CD8-positive, alpha-beta memory T cell (primary cell): ENCODE results near the gene ATP2B2. TPM values are rescaled to one million over a fixed set of nuclear protein-coding genes. Genes with fewer than 3 reads are reported as not detected.

Source experiments
- CTCF ChIA-PET: fragments of 350-600 bp; sonication (Branson Sonifier 250); formaldehyde crosslinking; loops from one replicate; lab custom pipeline; 2021; ENCODE audit warnings: antibody characterized with exemption; lab: Charles Lee
- POLR2A ChIA-PET: fragments of 350-600 bp; sonication (Branson Sonifier 250); formaldehyde crosslinking; loops from one replicate; lab custom pipeline; 2021; ENCODE audit warnings: antibody characterized with exemption; lab: Charles Lee
- DNase-seq, 5 donors: peaks; one replicate each; pipeline versions ENCODE4 v3.0.0 to v3.0.0-alpha.2; 2020 to 2022; ENCODE audit warnings: mixed read lengths in 1 of 5
- H3K27ac ChIP-seq: one replicate; pipeline ENCODE4 v1.7.0; 2013; ENCODE audit warnings: low read depth, mild to moderate bottlenecking, low read length, moderate library complexity
- H3K27me3 ChIP-seq: 2 replicates; pipeline ENCODE4 v1.7.0; 2013; ENCODE audit warnings: low read length, mild to moderate bottlenecking; ENCODE audit not compliant: insufficient read depth, poor library complexity, severe bottlenecking
- H3K36me3 ChIP-seq: 2 replicates; pipeline ENCODE4 v1.7.0; 2013; ENCODE audit warnings: mild to moderate bottlenecking, low read length, moderate library complexity; ENCODE audit not compliant: insufficient read depth
- H3K4me1 ChIP-seq: 2 replicates; pipeline ENCODE4 v1.7.0; 2013; ENCODE audit warnings: mild to moderate bottlenecking, low read length, moderate library complexity; ENCODE audit not compliant: insufficient read depth
- H3K4me3 ChIP-seq: 2 replicates; pipeline ENCODE4 v1.7.0; 2013; ENCODE audit warnings: mild to moderate bottlenecking, low read length
- H3K9me3 ChIP-seq: 2 replicates; pipeline ENCODE4 v1.7.0; 2013; ENCODE audit warnings: mild to moderate bottlenecking, low read length
- H3K27ac Mint-ChIP-seq, 8 donors: one replicate each; pipeline ENCODE4 v1.8.0; 2020 to 2021; ENCODE audit warnings: mixed read lengths in 8 of 8, mild to moderate bottlenecking in 6 of 8, inconsistent platforms in 3 of 8, moderate library complexity in 3 of 8
- H3K27me3 Mint-ChIP-seq, 2 donors: one replicate each; pipeline ENCODE4 v1.8.0; 2020 to 2021; ENCODE audit warnings: mixed read lengths in 2 of 2, mild to moderate bottlenecking in 1 of 2, moderate library complexity in 1 of 2
- H3K36me3 Mint-ChIP-seq, 3 donors: one replicate each; pipeline ENCODE4 v1.8.0; 2020 to 2021; ENCODE audit warnings: mixed read lengths in 3 of 3, inconsistent platforms in 1 of 3, mild to moderate bottlenecking in 1 of 3
- H3K4me1 Mint-ChIP-seq, 3 donors: one replicate each; pipeline ENCODE4 v1.8.0; 2020 to 2021; ENCODE audit warnings: mixed read lengths in 3 of 3, inconsistent platforms in 1 of 3, mild to moderate bottlenecking in 1 of 3
- H3K4me3 Mint-ChIP-seq, 7 donors: one replicate each; pipeline ENCODE4 v1.8.0; 2020 to 2021; ENCODE audit warnings: mixed read lengths in 7 of 7, mild to moderate bottlenecking in 6 of 7, moderate library complexity in 4 of 7, inconsistent platforms in 2 of 7
- H3K9me3 Mint-ChIP-seq, 5 donors: one replicate each; pipeline ENCODE4 v1.8.0; 2020 to 2022; ENCODE audit warnings: mixed read lengths in 5 of 5, mild to moderate bottlenecking in 3 of 5, moderate library complexity in 2 of 5, inconsistent platforms in 1 of 5
- polyA plus RNA-seq: library from polyadenylated mRNA; unstranded; fragments of 300-500 nt; fragmentation: Illumina TruSeq; gene quantifications from one replicate; pipeline ENCODE4 v1.2.3, GENCODE V29; 2021
- total RNA-seq, 2 experiments: library from RNA; stranded (reverse); gene quantifications; one replicate each; pipeline ENCODE4 v1.2.3, GENCODE V29; 2021

ATP2B2 gene
- total and polyA plus RNA-seq, 3 experiments from 2014 or later, result not detected

GRCh38 chr3:10400749-10401495, 104.5 kb downstream of the ATP2B2 start:
- no peak overlapping the region for H3K4me3 ChIP-seq
- H3K27me3 ChIP-seq, result no peaks in the 10 kb centered on the region
- no peaks in the 10 kb centered on the region for H3K36me3 Mint-ChIP-seq
- no peaks in the 10 kb centered on the region for H3K9me3 Mint-ChIP-seq
- peak overlapping the region in 1 of 8 donors; percentile 94 for H3K27ac Mint-ChIP-seq
- DNase-seq, result no peak
- POLR2A ChIA-PET, result no interaction called here
- H3K4me1 ChIP-seq, result peaks cover 16% of the 10 kb centered on the region
- no peak overlapping the region for H3K27ac ChIP-seq
- H3K9me3 ChIP-seq, result no peaks in the 10 kb centered on the region
- CTCF ChIA-PET, result interaction anchor here (1.2 kb wide), 1 partner anchor 30 kb away, joined by 3 read pairs; no protein-coding TSS in a partner anchor
- no peaks in the 10 kb centered on the region for H3K36me3 ChIP-seq
- peaks cover 13 to 24% (median 20%) of the 10 kb centered on the region in 3 donors for H3K4me1 Mint-ChIP-seq
- peaks cover 0 to 1% of the 10 kb centered on the region in 2 donors for H3K27me3 Mint-ChIP-seq
- no peak overlapping the region for H3K4me3 Mint-ChIP-seq

DNA sequence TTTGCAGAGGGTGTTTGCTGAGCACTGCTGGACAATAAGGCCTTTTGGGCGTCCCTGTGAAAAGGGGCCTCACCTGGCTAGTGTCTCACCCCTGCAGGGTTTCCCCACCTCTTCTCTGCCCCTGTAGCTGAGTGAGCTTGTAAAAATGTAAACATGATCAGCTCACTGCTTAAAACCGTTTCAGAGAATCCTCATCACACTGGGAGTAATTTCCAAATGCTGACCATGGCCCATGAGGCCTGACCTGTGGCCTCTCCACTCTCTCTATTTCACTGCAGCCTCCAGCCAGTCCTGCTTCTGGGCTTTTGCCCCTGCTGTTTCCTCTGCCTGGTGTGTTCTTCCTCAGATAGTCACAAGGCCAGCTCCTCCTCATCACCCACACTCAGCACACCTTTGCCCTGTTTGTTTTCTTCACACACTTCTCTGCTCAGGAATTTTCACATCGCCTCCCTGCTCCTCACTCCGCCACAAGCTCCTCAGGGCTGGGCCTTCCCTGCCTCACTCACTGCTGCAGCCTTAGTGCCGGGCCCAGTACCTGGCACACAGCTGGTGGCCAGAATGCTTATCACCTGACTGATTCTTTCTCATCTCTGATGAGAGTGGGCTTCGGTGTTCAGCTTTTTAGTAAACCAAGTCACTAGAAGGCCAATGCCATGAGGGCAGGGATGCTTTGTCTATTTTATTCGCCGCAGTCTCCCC, 105.2 kb downstream of the ATP2B2 start:
- ChIA-PET CTCF (interaction anchor here (0.7 to 1.2 kb wide), 3 partner anchors 9 to 56 kb away, joined by 3 read pairs; no protein-coding TSS in a partner anchor), POLR2A (no interaction called here)
- Mint-ChIP-seq H3K27ac (peak overlapping the region in 2 of 8 donors; percentile 18 to 94), H3K9me3 (no peaks in the 10 kb centered on the region), H3K36me3 (no peaks in the 10 kb centered on the region), H3K4me3 (no peak overlapping the region), H3K4me1 (peaks cover 21 to 31% (median 27%) of the 10 kb centered on the region in 3 donors), H3K27me3 (peaks cover 0 to 1% of the 10 kb centered on the region in 2 donors)
- Histone ChIP-seq H3K9me3 (no peaks in the 10 kb centered on the region), H3K36me3 (no peaks in the 10 kb centered on the region), H3K27ac (no peak overlapping the region), H3K4me1 (peaks cover 23% of the 10 kb centered on the region), H3K27me3 (no peaks in the 10 kb centered on the region), H3K4me3 (no peak overlapping the region)
- no peak for DNase-seq

GRCh38 chr3:10399634-10400033, 105.8 kb downstream of the ATP2B2 start:
- Histone ChIP-seq H3K9me3 (no peaks in the 10 kb centered on the region), H3K4me3 (no peak overlapping the region), H3K27me3 (no peaks in the 10 kb centered on the region), H3K36me3 (no peaks in the 10 kb centered on the region), H3K4me1 (peaks cover 29% of the 10 kb centered on the region), H3K27ac (no peak overlapping the region)
- H3K4me1 Mint-ChIP-seq, result peaks cover 25 to 35% (median 31%) of the 10 kb centered on the region in 3 donors
- POLR2A ChIA-PET, result no interaction called here
- no peak overlapping the region for H3K27ac Mint-ChIP-seq
- peaks cover 0 to 1% of the 10 kb centered on the region in 2 donors for H3K27me3 Mint-ChIP-seq
- DNase-seq, result no peak
- no peaks in the 10 kb centered on the region for H3K9me3 Mint-ChIP-seq
- H3K4me3 Mint-ChIP-seq, result peak overlapping the region in 1 of 7 donors; percentile 37
- CTCF ChIA-PET, result interaction anchor here (0.7 to 1.2 kb wide), 3 partner anchors 9 to 56 kb away, joined by 3 read pairs; no protein-coding TSS in a partner anchor
- H3K36me3 Mint-ChIP-seq, result no peaks in the 10 kb centered on the region

- Histone ChIP-seq H3K27me3 (no peaks in the 10 kb centered on the region), H3K9me3 (no peaks in the 10 kb centered on the region), H3K27ac (no peak overlapping the region), H3K36me3 (no peaks in the 10 kb centered on the region), H3K4me3 (no peak overlapping the region), H3K4me1 (peaks cover 34% of the 10 kb centered on the region)
- Mint-ChIP-seq H3K4me1 (peaks cover 25 to 35% (median 31%) of the 10 kb centered on the region in 3 donors), H3K27ac (no peak overlapping the region), H3K4me3 (no peak overlapping the region), H3K9me3 (no peaks in the 10 kb centered on the region), H3K36me3 (no peaks in the 10 kb centered on the region), H3K27me3 (peaks cover 0 to 1% of the 10 kb centered on the region in 2 donors)
- no peak for DNase-seq
- POLR2A ChIA-PET, result no interaction called here
- CTCF ChIA-PET, result no interaction called here
Measured at GRCh38 chr3:10398341-10398740, 107.0 kb downstream of the ATP2B2 start.

DNA sequence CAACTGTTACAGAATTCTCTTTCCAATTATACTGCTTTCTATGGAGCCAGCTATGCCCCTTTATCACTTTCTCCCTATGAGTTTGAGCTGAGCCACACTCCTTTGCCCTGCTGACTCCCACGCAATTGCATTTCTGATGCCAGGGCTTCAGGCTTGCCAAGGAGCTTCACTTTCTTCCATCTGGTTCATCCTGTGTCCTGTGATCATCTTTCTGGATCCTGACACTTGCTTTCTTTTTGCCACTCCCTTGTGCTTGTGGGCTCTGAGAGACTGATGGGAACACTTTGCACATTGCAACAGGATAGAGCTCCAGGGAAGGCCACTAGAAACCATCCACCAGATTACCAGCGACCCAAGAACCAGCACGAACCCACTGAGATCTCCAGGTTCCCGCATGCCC, 107.5 kb downstream of the ATP2B2 start:
- H3K4me3 ChIP-seq, result no peak overlapping the region
- Mint-ChIP-seq H3K36me3 (no peaks in the 10 kb centered on the region), H3K9me3 (no peaks in the 10 kb centered on the region), H3K27me3 (peaks cover 0 to 1% of the 10 kb centered on the region in 2 donors), H3K4me1 (peaks cover 25 to 39% (median 34%) of the 10 kb centered on the region in 3 donors), H3K4me3 (peak overlapping the region in 1 of 7 donors; percentile 39), H3K27ac (no peak overlapping the region)
- peaks cover 34% of the 10 kb centered on the region for H3K4me1 ChIP-seq
- no peaks in the 10 kb centered on the region for H3K9me3 ChIP-seq
- POLR2A ChIA-PET, result no interaction called here
- CTCF ChIA-PET, result no interaction called here
- DNase-seq, result no peak
- no peaks in the 10 kb centered on the region for H3K27me3 ChIP-seq
- H3K27ac ChIP-seq, result no peak overlapping the region
- no peaks in the 10 kb centered on the region for H3K36me3 ChIP-seq

- Histone ChIP-seq H3K27ac (no peak overlapping the region), H3K4me3 (no peak overlapping the region), H3K27me3 (no peaks in the 10 kb centered on the region), H3K9me3 (no peaks in the 10 kb centered on the region), H3K4me1 (peaks cover 34% of the 10 kb centered on the region), H3K36me3 (no peaks in the 10 kb centered on the region)
- no peak for DNase-seq
- H3K36me3 Mint-ChIP-seq, result no peaks in the 10 kb centered on the region
- peak overlapping the region in 2 of 7 donors; percentile 34 to 35 for H3K4me3 Mint-ChIP-seq
- ChIA-PET POLR2A (no interaction called here), CTCF (interaction anchor here (0.7 to 0.8 kb wide), 2 partner anchors 52 to 477 kb away, joined by 3 read pairs; no protein-coding TSS in a partner anchor)
- H3K27ac Mint-ChIP-seq, result peak overlapping the region in 1 of 8 donors; percentile 79
- peaks cover 26 to 40% (median 35%) of the 10 kb centered on the region in 3 donors for H3K4me1 Mint-ChIP-seq
- no peaks in the 10 kb centered on the region for H3K9me3 Mint-ChIP-seq
- H3K27me3 Mint-ChIP-seq, result peaks cover 0 to 1% of the 10 kb centered on the region in 2 donors
Measured at GRCh38 chr3:10396931-10397330, 108.5 kb downstream of the ATP2B2 start.

GRCh38 chr3:10396083-10396482, 109.3 kb downstream of the ATP2B2 start:
- peak overlapping the region; percentile 6 to 79 (median 54) for H3K4me3 Mint-ChIP-seq
- Histone ChIP-seq H3K4me3 (peak overlapping the region; percentile 23), H3K36me3 (no peaks in the 10 kb centered on the region), H3K27me3 (no peaks in the 10 kb centered on the region), H3K4me1 (peaks cover 34% of the 10 kb centered on the region), H3K27ac (no peak overlapping the region), H3K9me3 (no peaks in the 10 kb centered on the region)
- H3K27ac Mint-ChIP-seq, result peak overlapping the region; percentile 14 to 78 (median 60)
- ChIA-PET CTCF (interaction anchor here (0.7 to 0.8 kb wide), 2 partner anchors 51 to 476 kb away, joined by 3 read pairs; no protein-coding TSS in a partner anchor), POLR2A (no interaction called here)
- H3K4me1 Mint-ChIP-seq, result peaks cover 30 to 45% (median 43%) of the 10 kb centered on the region in 3 donors
- H3K9me3 Mint-ChIP-seq, result no peaks in the 10 kb centered on the region
- no peaks in the 10 kb centered on the region for H3K36me3 Mint-ChIP-seq
- H3K27me3 Mint-ChIP-seq, result no peaks in the 10 kb centered on the region
- DNase-seq, result no peak
